Measurements from ENCODE around the gene TMEM156. TPM values are rescaled to one million over a fixed set of nuclear protein-coding genes. Genes with fewer than 3 reads are reported as not detected.
A peak's percentile ranks its signal among the peaks of the same experiment; 100 is the strongest.

The TMEM156 gene
- polyA plus RNA-seq, 1 of the 3 experiments (the other 2 are of a cell fraction), result 0.13 TPM

- H3K4me3 ChIP-seq (ENCODE audit: low read depth in 2 of 2, low read length in 1 of 2), result peak overlapping the region; percentile 64 to 82
- DNase-seq, result peak; percentile 34
- no peaks in the 10 kb centered on the region for H3K27me3 ChIP-seq (ENCODE audit: insufficient read depth)
- H3K4me2 ChIP-seq, result peak overlapping the region; percentile 62; the same call in 1 of the 2 replicates
- no peaks in the 10 kb centered on the region for H3K9me3 ChIP-seq
- peaks cover 22% of the 10 kb centered on the region for H3F3A ChIP-seq (replicated peaks; ENCODE audit: insufficient read depth)
- H3K79me2 ChIP-seq (ENCODE audit: insufficient read depth), result peaks cover 33% of the 10 kb centered on the region
- POLR2A ChIA-PET, result interaction anchor here (0.7 to 1.2 kb wide), 3 partner anchors 9 to 138 kb away, joined by 3 to 4 read pairs (median 3); no protein-coding TSS in a partner anchor
- H2AFZ ChIP-seq (ENCODE audit: low read depth), result peak overlapping the region; percentile 85
- no peak overlapping the region for H3K9ac ChIP-seq
- CTCF ChIA-PET, result interaction anchor here (0.7 to 1.6 kb wide), 4 partner anchors 38 to 141 kb away, joined by 3 to 4 read pairs (median 4); no protein-coding TSS in a partner anchor
- WGBS (ENCODE audit: low lambda C conversion rate), result 34% methylated on average over 8 of the region's 8 CpGs
- peaks cover 0 to 4% of the 10 kb centered on the region in 2 experiments for H3K36me3 ChIP-seq (replicated peaks in 1 of 2; ENCODE audit: control insufficient read depth in 1 of 2, insufficient read depth in 2 of 2, low read length in 1 of 2)
- H3K4me1 ChIP-seq (ENCODE audit: control insufficient read depth in 1 of 2, insufficient read depth in 2 of 2, low read depth in 1 of 2, low read length in 1 of 2), result peaks cover 6 to 23% of the 10 kb centered on the region in 2 experiments; a peak in 2 of 4 replicates
- peak overlapping the region; percentile 67 to 79 for H3K27ac ChIP-seq (ENCODE audit: low read depth in 2 of 2, low read length in 1 of 2)
- H4K20me1 ChIP-seq (ENCODE audit: insufficient read depth), result peaks cover 3% of the 10 kb centered on the region; the same call in 1 of the 2 replicates
- TF ChIP-seq JUND (IDR thresholded peaks at IDR 0.05), result no peak
- no peak for TF ChIP-seq NFIC (IDR thresholded peaks at IDR 0.05; ENCODE audit: borderline replicate concordance)
- TF ChIP-seq RXRA (IDR thresholded peaks at IDR 0.05; ENCODE audit: borderline replicate concordance, low read depth), result no peak
- TF ChIP-seq MXI1 (IDR thresholded peaks at IDR 0.05; ENCODE audit: low read depth, low read length), result no peak
- TF ChIP-seq GABPA (IDR thresholded peaks at IDR 0.05; ENCODE audit: low read depth), result no peak
- no peaks in the 10 kb centered on the region for H3K9me2 ChIP-seq
Observed at GRCh38 chr4:39043861-39044363, 11.7 kb upstream of the TMEM156 start.

DNA sequence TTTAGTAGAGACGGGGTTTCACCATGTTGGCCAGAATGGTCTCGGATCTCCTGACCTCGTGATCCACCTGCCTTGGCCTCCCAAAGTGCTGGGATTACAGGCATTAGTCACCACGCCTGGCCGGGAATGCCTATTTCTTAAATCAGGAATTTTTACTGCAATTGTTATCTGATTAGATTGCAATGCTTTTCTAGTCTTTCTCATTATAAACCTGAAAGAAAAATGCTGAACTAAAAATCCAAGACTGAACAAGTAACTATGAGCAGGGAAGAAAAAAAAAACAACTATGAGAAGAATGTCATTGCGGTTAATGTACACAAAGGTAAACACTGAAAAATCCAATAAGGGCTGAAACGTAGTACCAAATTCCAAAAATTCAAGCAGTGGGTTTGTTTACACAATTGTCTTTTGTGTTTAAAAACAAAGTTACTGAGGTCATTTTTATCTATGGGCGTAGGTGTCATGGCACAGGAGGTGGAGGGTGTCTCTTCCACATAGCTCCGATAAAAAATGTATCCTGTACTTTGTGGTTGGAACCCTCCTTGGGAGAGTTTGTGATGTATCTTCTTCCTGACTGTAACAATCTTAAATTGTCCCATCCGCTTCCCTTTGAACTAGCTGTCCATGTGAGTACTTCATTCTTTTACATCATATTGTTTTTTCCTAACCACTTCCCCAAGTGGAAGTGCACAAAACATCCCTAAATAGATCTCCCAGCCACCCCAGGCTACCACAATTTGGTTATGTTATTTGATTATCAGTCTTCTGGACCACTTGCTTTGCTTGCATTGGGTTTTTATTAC is 11.1 kb upstream of the TMEM156 start:
- Histone ChIP-seq H3K4me2 (peak overlapping the region; percentile 62; the same call in 1 of the 2 replicates), H3K9ac (no peak overlapping the region)
- no peak for TF ChIP-seq RCOR1 (IDR thresholded peaks at IDR 0.05; ENCODE audit: low read length)
- no peak for TF ChIP-seq FOXM1 (IDR thresholded peaks at IDR 0.05; ENCODE audit: low read depth)
- no peak for TF ChIP-seq MEF2A (IDR thresholded peaks at IDR 0.05; ENCODE audit: borderline replicate concordance, low read depth)
- TF ChIP-seq, protein P1, sequence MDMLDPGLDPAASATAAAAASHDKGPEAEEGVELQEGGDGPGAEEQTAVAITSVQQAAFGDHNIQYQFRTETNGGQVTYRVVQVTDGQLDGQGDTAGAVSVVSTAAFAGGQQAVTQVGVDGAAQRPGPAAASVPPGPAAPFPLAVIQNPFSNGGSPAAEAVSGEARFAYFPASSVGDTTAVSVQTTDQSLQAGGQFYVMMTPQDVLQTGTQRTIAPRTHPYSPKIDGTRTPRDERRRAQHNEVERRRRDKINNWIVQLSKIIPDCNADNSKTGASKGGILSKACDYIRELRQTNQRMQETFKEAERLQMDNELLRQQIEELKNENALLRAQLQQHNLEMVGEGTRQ (IDR thresholded peaks at IDR 0.05; ENCODE audit: borderline replicate concordance, low read depth, low read length), result no peak
- no peak for TF ChIP-seq NRF1 (IDR thresholded peaks at IDR 0.05; ENCODE audit: low read depth, low read length)
- no peak for TF ChIP-seq REST (IDR thresholded peaks at IDR 0.05; ENCODE audit: low read depth, low read length)
- no peak for TF ChIP-seq MAX (IDR thresholded peaks at IDR 0.05; ENCODE audit: low read depth)
- TF ChIP-seq, protein P2, sequence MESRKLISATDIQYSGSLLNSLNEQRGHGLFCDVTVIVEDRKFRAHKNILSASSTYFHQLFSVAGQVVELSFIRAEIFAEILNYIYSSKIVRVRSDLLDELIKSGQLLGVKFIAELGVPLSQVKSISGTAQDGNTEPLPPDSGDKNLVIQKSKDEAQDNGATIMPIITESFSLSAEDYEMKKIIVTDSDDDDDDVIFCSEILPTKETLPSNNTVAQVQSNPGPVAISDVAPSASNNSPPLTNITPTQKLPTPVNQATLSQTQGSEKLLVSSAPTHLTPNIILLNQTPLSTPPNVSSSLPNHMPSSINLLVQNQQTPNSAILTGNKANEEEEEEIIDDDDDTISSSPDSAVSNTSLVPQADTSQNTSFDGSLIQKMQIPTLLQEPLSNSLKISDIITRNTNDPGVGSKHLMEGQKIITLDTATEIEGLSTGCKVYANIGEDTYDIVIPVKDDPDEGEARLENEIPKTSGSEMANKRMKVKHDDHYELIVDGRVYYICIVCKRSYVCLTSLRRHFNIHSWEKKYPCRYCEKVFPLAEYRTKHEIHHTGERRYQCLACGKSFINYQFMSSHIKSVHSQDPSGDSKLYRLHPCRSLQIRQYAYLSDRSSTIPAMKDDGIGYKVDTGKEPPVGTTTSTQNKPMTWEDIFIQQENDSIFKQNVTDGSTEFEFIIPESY (IDR thresholded peaks at IDR 0.05; ENCODE audit: borderline replicate concordance, low read depth), result no peak
- TF ChIP-seq, protein P3, sequence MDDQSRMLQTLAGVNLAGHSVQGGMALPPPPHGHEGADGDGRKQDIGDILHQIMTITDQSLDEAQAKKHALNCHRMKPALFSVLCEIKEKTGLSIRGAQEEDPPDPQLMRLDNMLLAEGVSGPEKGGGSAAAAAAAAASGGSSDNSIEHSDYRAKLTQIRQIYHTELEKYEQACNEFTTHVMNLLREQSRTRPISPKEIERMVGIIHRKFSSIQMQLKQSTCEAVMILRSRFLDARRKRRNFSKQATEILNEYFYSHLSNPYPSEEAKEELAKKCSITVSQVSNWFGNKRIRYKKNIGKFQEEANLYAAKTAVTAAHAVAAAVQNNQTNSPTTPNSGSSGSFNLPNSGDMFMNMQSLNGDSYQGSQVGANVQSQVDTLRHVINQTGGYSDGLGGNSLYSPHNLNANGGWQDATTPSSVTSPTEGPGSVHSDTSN (IDR thresholded peaks at IDR 0.05), result no peak
- no peak for TF ChIP-seq SMC3 (IDR thresholded peaks at IDR 0.05; ENCODE audit: low read depth, low read length)

More for the DNA sequence above, 11.1 kb upstream of the TMEM156 start:
- Histone ChIP-seq H3K4me1 (ENCODE audit: control insufficient read depth in 1 of 2, insufficient read depth in 2 of 2, low read depth in 1 of 2, low read length in 1 of 2) (peaks cover 6 to 23% of the 10 kb centered on the region in 2 experiments; a peak in 2 of 4 replicates), H3K27ac (ENCODE audit: low read depth in 2 of 2, low read length in 1 of 2) (peak overlapping the region; percentile 67 to 79), H3K4me3 (ENCODE audit: low read depth in 2 of 2, low read length in 1 of 2) (no peak overlapping the region), H3K9me3 (no peaks in the 10 kb centered on the region), H2AFZ (ENCODE audit: low read depth) (peak overlapping the region; percentile 85; the same call in 1 of the 2 replicates), H4K20me1 (ENCODE audit: insufficient read depth) (peaks cover 3% of the 10 kb centered on the region; the same call in 1 of the 2 replicates), H3F3A (replicated peaks; ENCODE audit: insufficient read depth) (peaks cover 23% of the 10 kb centered on the region), H3K9me2 (no peaks in the 10 kb centered on the region), H3K36me3 (replicated peaks in 1 of 2; ENCODE audit: control insufficient read depth in 1 of 2, insufficient read depth in 2 of 2, low read length in 1 of 2) (no peaks in the 10 kb centered on the region), H3K79me2 (ENCODE audit: insufficient read depth) (peaks cover 27% of the 10 kb centered on the region), H3K27me3 (ENCODE audit: insufficient read depth) (no peaks in the 10 kb centered on the region)
- ChIA-PET CTCF (interaction anchor here (1.1 to 2.5 kb wide), 6 partner anchors 8 to 140 kb away, joined by 3 to 11 read pairs (median 4); no protein-coding TSS in a partner anchor), POLR2A (interaction anchor here (1.2 kb wide), 1 partner anchor 10 kb away, joined by 4 read pairs; no protein-coding TSS in a partner anchor)
- WGBS (ENCODE audit: low lambda C conversion rate), result 61% methylated on average over 10 of the region's 10 CpGs
- DNase-seq, result no peak
